GM19452 (cell line): ENCODE results near the gene OAS3.
"Not testable (repeated sequence)": the region's sequence is repeated elsewhere in the genome, so short reads cannot be mapped to it uniquely, and the experiment has no call there.

Experiments
- ATAC-seq: cut with Tn5 transposase; IDR thresholded peaks from one replicate; pipeline ENCODE4 v1.9.1; 2021; ENCODE audit not compliant: unreplicated experiment

OAS3 gene

GRCh38 chr12:112937741-112938719 lies at the start of gene OAS3:
Gene OAS3 (plus strand): TSS chr12:112938474. CDS start chr12:112938531, 57 bp downstream.
- ATAC-seq = no peak

- ATAC-seq = no peak
Observed at GRCh38 chr12:112891093-112892024, 46.9 kb upstream of the OAS3 start.

GRCh38 chr12:112892856-112893255 lies 45.4 kb upstream of the OAS3 start:
- ATAC-seq = no peak

GRCh38 chr12:112894128-112894527 lies 44.1 kb upstream of the OAS3 start:
- ATAC-seq = no peak

- no peak for ATAC-seq
Observed at GRCh38 chr12:112898380-112898779, 39.9 kb upstream of the OAS3 start.

- no peak for ATAC-seq
Observed at GRCh38 chr12:112900298-112901145, 37.8 kb upstream of the OAS3 start.

- ATAC-seq = no peak
Observed at GRCh38 chr12:112901271-112901670, 37.0 kb upstream of the OAS3 start.

GRCh38 chr12:112904571-112904970 lies 33.7 kb upstream of the OAS3 start:
- no peak for ATAC-seq

GRCh38 chr12:112905451-112906089 lies 32.7 kb upstream of the OAS3 start:
- no peak for ATAC-seq

GRCh38 chr12:112906712-112907414 lies 31.4 kb upstream of the OAS3 start, which contains the start of gene OAS1:
Gene OAS1 (plus strand): TSS chr12:112906962. CDS start chr12:112907040, 78 bp downstream.
- peak; percentile 62 for ATAC-seq

- peak; percentile 52 for ATAC-seq
Observed at GRCh38 chr12:112907415-112908157, 30.7 kb upstream of the OAS3 start.

GRCh38 chr12:112908548-112908947 lies 29.7 kb upstream of the OAS3 start:
- ATAC-seq = no peak

GRCh38 chr12:112909693-112910092 lies 28.6 kb upstream of the OAS3 start:
- no peak for ATAC-seq

GRCh38 chr12:112913038-112913688 lies 25.1 kb upstream of the OAS3 start:
- ATAC-seq = no peak

GRCh38 chr12:112913888-112914287 lies 24.4 kb upstream of the OAS3 start:
- ATAC-seq = not testable (repeated sequence)

GRCh38 chr12:112916270-112916669 lies 22.0 kb upstream of the OAS3 start:
- ATAC-seq = no peak

- ATAC-seq = no peak
Observed at GRCh38 chr12:112919121-112919520, 19.2 kb upstream of the OAS3 start.

GRCh38 chr12:112924986-112925385 lies 13.3 kb upstream of the OAS3 start:
- peak; percentile 84 for ATAC-seq
